Measurements from ENCODE around the gene ROM1.
"Not testable (repeated sequence)": the region's sequence is repeated elsewhere in the genome, so short reads cannot be mapped to it uniquely, and the experiment has no call there.

Gene ROM1

DNA sequence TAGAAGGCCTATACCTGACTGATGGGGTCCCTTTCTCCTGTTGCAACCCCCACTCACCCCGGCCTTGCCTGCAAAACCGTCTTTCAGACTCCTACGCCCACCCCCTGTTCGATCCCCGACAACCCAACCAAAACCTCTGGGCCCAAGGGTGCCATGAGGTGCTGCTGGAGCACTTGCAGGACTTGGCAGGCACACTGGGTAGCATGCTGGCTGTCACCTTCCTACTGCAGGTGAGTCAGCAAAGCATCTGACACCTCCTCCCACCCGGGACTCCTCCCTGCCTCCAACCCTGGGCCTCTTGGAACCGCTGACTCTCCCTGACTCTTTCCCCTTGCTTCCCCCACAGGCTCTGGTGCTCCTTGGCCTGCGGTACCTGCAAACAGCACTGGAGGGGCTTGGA lies 1.2 kb downstream of the ROM1 start:
- no peaks in the 10 kb centered on the region for H3K36me3 ChIP-seq (replicated peaks; ENCODE audit: insufficient read depth, low read length)
- H3K9me3 ChIP-seq (replicated peaks; ENCODE audit: insufficient read depth, low read length) = no peaks in the 10 kb centered on the region
- no peaks in the 10 kb centered on the region for H3K27me3 ChIP-seq (replicated peaks; ENCODE audit: insufficient read depth, low read length)
- DNase-seq = no peak
- H2AFZ ChIP-seq (ENCODE audit: low read length) = no peak overlapping the region
- H3K4me2 ChIP-seq (ENCODE audit: low read depth, low read length) = no peak overlapping the region
- no peaks in the 10 kb centered on the region for H4K20me1 ChIP-seq (ENCODE audit: insufficient read depth, low read length)
- TF ChIP-seq, protein P1, sequence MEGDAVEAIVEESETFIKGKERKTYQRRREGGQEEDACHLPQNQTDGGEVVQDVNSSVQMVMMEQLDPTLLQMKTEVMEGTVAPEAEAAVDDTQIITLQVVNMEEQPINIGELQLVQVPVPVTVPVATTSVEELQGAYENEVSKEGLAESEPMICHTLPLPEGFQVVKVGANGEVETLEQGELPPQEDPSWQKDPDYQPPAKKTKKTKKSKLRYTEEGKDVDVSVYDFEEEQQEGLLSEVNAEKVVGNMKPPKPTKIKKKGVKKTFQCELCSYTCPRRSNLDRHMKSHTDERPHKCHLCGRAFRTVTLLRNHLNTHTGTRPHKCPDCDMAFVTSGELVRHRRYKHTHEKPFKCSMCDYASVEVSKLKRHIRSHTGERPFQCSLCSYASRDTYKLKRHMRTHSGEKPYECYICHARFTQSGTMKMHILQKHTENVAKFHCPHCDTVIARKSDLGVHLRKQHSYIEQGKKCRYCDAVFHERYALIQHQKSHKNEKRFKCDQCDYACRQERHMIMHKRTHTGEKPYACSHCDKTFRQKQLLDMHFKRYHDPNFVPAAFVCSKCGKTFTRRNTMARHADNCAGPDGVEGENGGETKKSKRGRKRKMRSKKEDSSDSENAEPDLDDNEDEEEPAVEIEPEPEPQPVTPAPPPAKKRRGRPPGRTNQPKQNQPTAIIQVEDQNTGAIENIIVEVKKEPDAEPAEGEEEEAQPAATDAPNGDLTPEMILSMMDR (IDR thresholded peaks at IDR 0.05; ENCODE audit: low read length) = no peak
- TF ChIP-seq EZH2phosphoT487 (IDR thresholded peaks at IDR 0.05; ENCODE audit: low read length) (no peak), EZH2 (optimal IDR thresholded peaks at IDR 0.05; ENCODE audit: low read depth, low read length) (no peak)
- H3K4me1 ChIP-seq (ENCODE audit: low read length) = peaks cover 14% of the 10 kb centered on the region
- H3K9ac ChIP-seq (ENCODE audit: low read length) = no peak overlapping the region; the same call in 1 of the 2 replicates
- H3K4me3 ChIP-seq (ENCODE audit: low read length) = no peak overlapping the region
- peaks cover 10% of the 10 kb centered on the region for H3F3A ChIP-seq (ENCODE audit: insufficient read depth, low read length)
- peaks cover 14% of the 10 kb centered on the region for H3K79me2 ChIP-seq (ENCODE audit: low read length)
- H3K27ac ChIP-seq (ENCODE audit: low read length) = peak overlapping the region; percentile 10; the same call in 1 of the 2 replicates
- no peaks in the 10 kb centered on the region for H3K9me2 ChIP-seq (replicated peaks; ENCODE audit: insufficient read depth, low read length)

DNA sequence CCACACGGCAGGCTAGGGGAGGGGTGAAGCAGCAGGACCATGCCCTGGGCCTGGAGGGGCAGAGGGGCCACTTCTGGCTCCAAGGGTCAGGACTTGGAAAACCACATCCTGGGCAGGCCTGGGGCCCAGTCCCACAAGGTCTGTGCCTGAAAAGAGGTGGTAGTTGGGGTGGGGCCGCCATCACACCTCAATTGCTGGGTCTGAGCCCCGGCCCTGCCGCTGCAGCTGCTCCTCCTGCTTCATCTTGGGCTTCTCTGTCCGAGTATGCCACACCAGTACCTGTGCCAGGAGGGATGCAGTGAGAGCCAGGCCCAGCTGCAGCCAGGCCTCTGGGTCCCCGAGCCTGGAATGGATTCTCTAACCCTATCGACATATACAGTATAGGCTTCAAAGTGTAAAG lies 2.5 kb downstream of the ROM1 start:
- Histone ChIP-seq H3K4me2 (ENCODE audit: low read depth, low read length) (no peak overlapping the region), H3K9me2 (replicated peaks; ENCODE audit: insufficient read depth, low read length) (no peaks in the 10 kb centered on the region), H2AFZ (ENCODE audit: low read length) (no peak overlapping the region), H3K27ac (ENCODE audit: low read length) (no peak overlapping the region), H4K20me1 (ENCODE audit: insufficient read depth, low read length) (no peaks in the 10 kb centered on the region), H3K4me1 (ENCODE audit: low read length) (peaks cover 15% of the 10 kb centered on the region), H3F3A (ENCODE audit: insufficient read depth, low read length) (peaks cover 10% of the 10 kb centered on the region), H3K79me2 (ENCODE audit: low read length) (peaks cover 19% of the 10 kb centered on the region), H3K9me3 (replicated peaks; ENCODE audit: insufficient read depth, low read length) (no peaks in the 10 kb centered on the region), H3K9ac (ENCODE audit: low read length) (no peak overlapping the region), H3K4me3 (ENCODE audit: low read length) (no peak overlapping the region), H3K36me3 (replicated peaks; ENCODE audit: insufficient read depth, low read length) (no peaks in the 10 kb centered on the region), H3K27me3 (replicated peaks; ENCODE audit: insufficient read depth, low read length) (no peaks in the 10 kb centered on the region)
- no peak for TF ChIP-seq EZH2 (optimal IDR thresholded peaks at IDR 0.05; ENCODE audit: low read depth, low read length)
- TF ChIP-seq EZH2phosphoT487 (IDR thresholded peaks at IDR 0.05; ENCODE audit: low read length) = no peak
- TF ChIP-seq, protein P1 (IDR thresholded peaks at IDR 0.05; ENCODE audit: low read length) = no peak
- no peak for DNase-seq

DNA sequence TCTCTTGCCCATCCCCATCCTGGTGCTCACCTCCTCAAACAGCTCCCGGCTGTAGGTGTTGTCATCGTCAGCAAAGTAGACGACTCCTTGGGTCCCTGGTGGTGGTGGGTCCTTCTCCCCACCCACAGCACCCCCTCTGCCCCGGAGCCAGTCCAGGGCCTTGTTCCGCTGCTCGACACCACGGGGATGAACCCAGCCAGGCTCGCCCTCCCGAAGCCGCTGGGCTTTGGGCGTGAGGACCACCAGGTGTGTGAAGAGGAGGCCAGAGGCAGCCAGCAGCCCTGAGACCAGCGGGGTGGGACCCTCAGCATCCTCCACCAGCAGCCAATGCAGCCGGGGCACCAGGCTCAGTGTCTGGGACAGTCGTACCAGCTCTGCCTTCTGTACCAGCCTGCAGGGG lies 3.9 kb downstream of the ROM1 start:
- Histone ChIP-seq H3K4me1 (ENCODE audit: low read length) (peaks cover 21% of the 10 kb centered on the region), H3F3A (ENCODE audit: insufficient read depth, low read length) (peaks cover 22% of the 10 kb centered on the region), H3K79me2 (ENCODE audit: low read length) (peaks cover 14% of the 10 kb centered on the region)
- H3K27ac ChIP-seq (ENCODE audit: low read length); H2AFZ ChIP-seq (ENCODE audit: low read length); H3K9me3 ChIP-seq (replicated peaks; ENCODE audit: insufficient read depth, low read length); H3K4me3 ChIP-seq (ENCODE audit: low read length); H3K36me3 ChIP-seq (replicated peaks; ENCODE audit: insufficient read depth, low read length); H3K9me2 ChIP-seq (replicated peaks; ENCODE audit: insufficient read depth, low read length); DNase-seq; H3K9ac ChIP-seq (ENCODE audit: low read length); H3K27me3 ChIP-seq (replicated peaks; ENCODE audit: insufficient read depth, low read length); H4K20me1 ChIP-seq (ENCODE audit: insufficient read depth, low read length); H3K4me2 ChIP-seq (ENCODE audit: low read depth, low read length): not testable (repeated sequence)

DNA sequence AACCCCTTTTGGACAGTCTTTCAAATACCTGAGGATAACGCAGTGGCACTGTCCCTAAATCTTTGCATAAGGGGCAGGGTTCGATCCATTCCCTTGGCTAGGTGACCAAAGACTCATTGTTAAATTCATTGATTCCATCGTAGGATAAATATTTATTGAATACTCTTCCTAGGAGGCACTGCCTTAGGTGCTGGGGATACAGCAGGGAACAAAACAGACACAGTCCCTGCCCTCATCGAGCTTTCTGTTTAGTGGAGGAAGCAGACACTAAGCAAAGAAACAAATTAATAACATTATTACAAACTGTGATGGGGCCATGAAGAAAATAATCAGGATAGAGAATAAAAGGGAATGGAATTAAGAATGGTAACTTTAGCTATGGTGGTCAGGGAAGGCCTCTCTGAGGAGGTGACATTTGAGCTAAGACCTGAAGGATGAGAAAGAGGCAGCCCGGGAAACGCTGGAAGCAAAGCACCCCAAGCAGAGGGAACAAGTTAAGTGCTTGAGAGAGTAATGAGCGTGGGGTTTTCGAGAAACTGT lies 8.0 kb downstream of the ROM1 start:
- TF ChIP-seq, protein P1 (IDR thresholded peaks at IDR 0.05; ENCODE audit: low read length) = no peak
- TF ChIP-seq EZH2phosphoT487 (IDR thresholded peaks at IDR 0.05; ENCODE audit: low read length) (no peak), EZH2 (optimal IDR thresholded peaks at IDR 0.05; ENCODE audit: low read depth, low read length) (no peak)
- Histone ChIP-seq H3F3A (ENCODE audit: insufficient read depth, low read length) (peaks cover 25% of the 10 kb centered on the region), H3K4me2 (ENCODE audit: low read depth, low read length) (peak overlapping the region; percentile 55), H3K9ac (ENCODE audit: low read length) (peak overlapping the region; percentile 73), H3K27me3 (replicated peaks; ENCODE audit: insufficient read depth, low read length) (no peaks in the 10 kb centered on the region), H3K4me1 (ENCODE audit: low read length) (peaks cover 10% of the 10 kb centered on the region), H2AFZ (ENCODE audit: low read length) (peak overlapping the region; percentile 35), H3K36me3 (replicated peaks; ENCODE audit: insufficient read depth, low read length) (no peaks in the 10 kb centered on the region), H3K9me2 (replicated peaks; ENCODE audit: insufficient read depth, low read length) (no peaks in the 10 kb centered on the region), H3K27ac (ENCODE audit: low read length) (peak overlapping the region; percentile 59; the same call in 1 of the 2 replicates), H3K79me2 (ENCODE audit: low read length) (peaks cover 14% of the 10 kb centered on the region), H4K20me1 (ENCODE audit: insufficient read depth, low read length) (no peaks in the 10 kb centered on the region), H3K4me3 (ENCODE audit: low read length) (peak overlapping the region; percentile 80), H3K9me3 (replicated peaks; ENCODE audit: insufficient read depth, low read length) (no peaks in the 10 kb centered on the region)
- DNase-seq = no peak

All from MM.1S (cell line).